Measurements from ENCODE around the gene RIC1.

RIC1 gene

GRCh38 chr9:5631026-5631425 lies 2.1 kb downstream of the RIC1 start:
- peak in 1 of 2 donors; percentile 8 for DNase-seq

DNA sequence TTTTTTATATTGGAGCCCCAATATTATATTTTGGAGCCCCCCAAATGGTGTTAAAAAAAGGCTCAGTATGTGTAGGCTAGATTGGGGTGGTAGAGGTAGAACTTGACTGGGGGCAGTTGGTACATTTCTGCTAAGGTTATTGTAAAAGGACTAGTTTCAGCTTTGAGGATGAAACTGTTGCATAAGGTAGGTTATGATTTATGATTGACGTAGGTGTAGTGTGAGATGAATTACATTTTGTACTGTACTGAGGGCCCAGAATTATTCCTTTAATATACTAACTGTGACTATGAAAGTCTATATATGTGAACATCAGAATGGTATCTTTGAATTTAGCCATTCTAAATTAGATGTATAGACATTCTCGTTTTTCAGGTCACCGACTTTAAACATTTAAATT lies 3.6 kb downstream of the RIC1 start:
- Histone ChIP-seq H3K4ac (ENCODE audit: low read depth, low read length) (no peak overlapping the region), H3K4me3 (ENCODE audit: low read depth, low read length) (no peak overlapping the region), H2AK5ac (ENCODE audit: low read length) (no peak overlapping the region), H3K79me2 (ENCODE audit: control insufficient read depth, insufficient read depth, low read length, poor library complexity) (peaks cover 20% of the 10 kb centered on the region), H2BK5ac (ENCODE audit: low read depth, low read length, poor library complexity) (no peak overlapping the region), H2BK120ac (ENCODE audit: insufficient read depth, low read length, poor library complexity) (no peak overlapping the region), H4K8ac (ENCODE audit: low read depth, low read length) (no peak overlapping the region), H3K9me3 (ENCODE audit: insufficient read depth, low read depth, low read length) (peaks cover 2% of the 10 kb centered on the region), H3K27ac (ENCODE audit: low read depth, low read length) (no peak overlapping the region), H3K18ac (ENCODE audit: low read length) (no peak overlapping the region), H2BK12ac (ENCODE audit: low read length) (no peak overlapping the region), H3K14ac (ENCODE audit: low read length) (no peak overlapping the region), H3K79me1 (ENCODE audit: low read length) (peaks cover 12% of the 10 kb centered on the region), H4K91ac (ENCODE audit: low read depth, low read length) (no peak overlapping the region), H3K36me3 (ENCODE audit: control insufficient read depth in 1 of 2, insufficient read depth in 2 of 2, low read length in 2 of 2) (peaks cover 0 to 3% of the 10 kb centered on the region in 2 experiments), H3K27me3 (ENCODE audit: insufficient read depth, low read length) (no peaks in the 10 kb centered on the region), H3K9ac (ENCODE audit: low read length) (no peak overlapping the region), H2AFZ (ENCODE audit: insufficient read depth, low read length, poor library complexity) (no peak overlapping the region), H3K4me1 (ENCODE audit: control insufficient read depth in 1 of 2, insufficient read depth in 2 of 2, low read length in 2 of 2) (peaks cover 0 to 2% of the 10 kb centered on the region in 2 experiments), H3K4me2 (ENCODE audit: low read length) (no peak overlapping the region), H3K23ac (ENCODE audit: low read length) (no peak overlapping the region), H4K12ac (ENCODE audit: low read depth, low read length) (no peak overlapping the region)
- DNase-seq: no peak
- WGBS (ENCODE audit: extremely low coverage, insufficient coverage, insufficient read length): 100% methylated on average over 1 of the region's 3 CpGs

More at GRCh38 chr9:5631026-5631425, 2.1 kb downstream of the RIC1 start:
- WGBS (ENCODE audit: extremely low coverage, insufficient coverage, insufficient read length): no CpG with 5 or more reads among the region's 1 CpG
- H3K4me2 ChIP-seq (ENCODE audit: low read length): peak overlapping the region; percentile 28
- H3K36me3 ChIP-seq (ENCODE audit: control insufficient read depth in 1 of 2, insufficient read depth in 2 of 2, low read length in 2 of 2): peaks cover 0 to 3% of the 10 kb centered on the region in 2 experiments
- H3K23ac ChIP-seq (ENCODE audit: low read length): no peak overlapping the region
- H3K27me3 ChIP-seq (ENCODE audit: insufficient read depth, low read length): no peaks in the 10 kb centered on the region
- H3K79me2 ChIP-seq (ENCODE audit: control insufficient read depth, insufficient read depth, low read length, poor library complexity): peaks cover 17% of the 10 kb centered on the region
- H3K18ac ChIP-seq (ENCODE audit: low read length): no peak overlapping the region
- no peak overlapping the region for H3K9ac ChIP-seq (ENCODE audit: low read length)
- no peak overlapping the region for H2AFZ ChIP-seq (ENCODE audit: insufficient read depth, low read length, poor library complexity)
- H4K8ac ChIP-seq (ENCODE audit: low read depth, low read length): no peak overlapping the region
- H2AK5ac ChIP-seq (ENCODE audit: low read length): no peak overlapping the region
- no peak overlapping the region for H3K4me3 ChIP-seq (ENCODE audit: low read depth, low read length)
- peaks cover 12% of the 10 kb centered on the region for H3K79me1 ChIP-seq (ENCODE audit: low read length)
- H2BK120ac ChIP-seq (ENCODE audit: insufficient read depth, low read length, poor library complexity): no peak overlapping the region
- H3K9me3 ChIP-seq (ENCODE audit: insufficient read depth, low read depth, low read length): peaks cover 2% of the 10 kb centered on the region
- H3K4ac ChIP-seq (ENCODE audit: low read depth, low read length): peak overlapping the region; percentile 40
- no peak overlapping the region for H2BK5ac ChIP-seq (ENCODE audit: low read depth, low read length, poor library complexity)
- H3K4me1 ChIP-seq (ENCODE audit: control insufficient read depth in 1 of 2, insufficient read depth in 2 of 2, low read length in 2 of 2): peaks cover 0 to 2% of the 10 kb centered on the region in 2 experiments
- no peak overlapping the region for H2BK12ac ChIP-seq (ENCODE audit: low read length)
- no peak overlapping the region for H4K91ac ChIP-seq (ENCODE audit: low read depth, low read length)
- H3K27ac ChIP-seq (ENCODE audit: low read depth, low read length): no peak overlapping the region
- H3K14ac ChIP-seq (ENCODE audit: low read length): no peak overlapping the region
- H4K12ac ChIP-seq (ENCODE audit: low read depth, low read length): no peak overlapping the region

GRCh38 chr9:5633243-5633642 lies 4.3 kb downstream of the RIC1 start:
- no peak overlapping the region for H3K4ac ChIP-seq (ENCODE audit: low read depth, low read length)
- H3K14ac ChIP-seq (ENCODE audit: low read length): no peak overlapping the region
- no peak overlapping the region for H2BK5ac ChIP-seq (ENCODE audit: low read depth, low read length, poor library complexity)
- no peak overlapping the region for H4K91ac ChIP-seq (ENCODE audit: low read depth, low read length)
- H3K27ac ChIP-seq (ENCODE audit: low read depth, low read length): no peak overlapping the region
- H3K36me3 ChIP-seq (ENCODE audit: control insufficient read depth in 1 of 2, insufficient read depth in 2 of 2, low read length in 2 of 2): peaks cover 0 to 3% of the 10 kb centered on the region in 2 experiments
- no peak overlapping the region for H3K23ac ChIP-seq (ENCODE audit: low read length)
- no peak overlapping the region for H4K12ac ChIP-seq (ENCODE audit: low read depth, low read length)
- peak; percentile 18 to 82 for DNase-seq
- H2AFZ ChIP-seq (ENCODE audit: insufficient read depth, low read length, poor library complexity): no peak overlapping the region
- H3K9ac ChIP-seq (ENCODE audit: low read length): no peak overlapping the region
- H2BK120ac ChIP-seq (ENCODE audit: insufficient read depth, low read length, poor library complexity): no peak overlapping the region
- H3K4me3 ChIP-seq (ENCODE audit: low read depth, low read length): no peak overlapping the region
- peaks cover 10% of the 10 kb centered on the region for H3K79me1 ChIP-seq (ENCODE audit: low read length)
- H2AK5ac ChIP-seq (ENCODE audit: low read length): no peak overlapping the region
- no peak overlapping the region for H3K4me2 ChIP-seq (ENCODE audit: low read length)
- no peak overlapping the region for H2BK12ac ChIP-seq (ENCODE audit: low read length)
- no CpG with 5 or more reads among the region's 2 CpGs for whole genome bisulfite sequencing (ENCODE audit: extremely low coverage, insufficient coverage, insufficient read length)
- no peak overlapping the region for H4K8ac ChIP-seq (ENCODE audit: low read depth, low read length)
- peaks cover 20% of the 10 kb centered on the region for H3K79me2 ChIP-seq (ENCODE audit: control insufficient read depth, insufficient read depth, low read length, poor library complexity)
- H3K18ac ChIP-seq (ENCODE audit: low read length): no peak overlapping the region
- peaks cover 2% of the 10 kb centered on the region for H3K9me3 ChIP-seq (ENCODE audit: insufficient read depth, low read depth, low read length)
- H3K27me3 ChIP-seq (ENCODE audit: insufficient read depth, low read length): no peaks in the 10 kb centered on the region
- H3K4me1 ChIP-seq (ENCODE audit: control insufficient read depth in 1 of 2, insufficient read depth in 2 of 2, low read length in 2 of 2): no peaks in the 10 kb centered on the region

GRCh38 chr9:5635390-5635789 lies 6.5 kb downstream of the RIC1 start:
- peaks cover 10% of the 10 kb centered on the region for H3K79me2 ChIP-seq (ENCODE audit: control insufficient read depth, insufficient read depth, low read length, poor library complexity)

More at GRCh38 chr9:5635390-5635789, 6.5 kb downstream of the RIC1 start:
- H2BK5ac ChIP-seq (ENCODE audit: low read depth, low read length, poor library complexity): no peak overlapping the region
- H3K27me3 ChIP-seq (ENCODE audit: insufficient read depth, low read length): no peaks in the 10 kb centered on the region
- H3K9ac ChIP-seq (ENCODE audit: low read length): no peak overlapping the region
- H3K14ac ChIP-seq (ENCODE audit: low read length): no peak overlapping the region
- no CpG with 5 or more reads among the region's 4 CpGs for WGBS (ENCODE audit: extremely low coverage, insufficient coverage, insufficient read length)
- no peak overlapping the region for H3K27ac ChIP-seq (ENCODE audit: low read depth, low read length)
- peaks cover 0 to 3% of the 10 kb centered on the region in 2 experiments for H3K36me3 ChIP-seq (ENCODE audit: control insufficient read depth in 1 of 2, insufficient read depth in 2 of 2, low read length in 2 of 2)
- H3K4me3 ChIP-seq (ENCODE audit: low read depth, low read length): no peak overlapping the region
- H2BK12ac ChIP-seq (ENCODE audit: low read length): no peak overlapping the region
- no peaks in the 10 kb centered on the region for H3K79me1 ChIP-seq (ENCODE audit: low read length)
- no peak overlapping the region for H4K8ac ChIP-seq (ENCODE audit: low read depth, low read length)
- DNase-seq: no peak
- no peak overlapping the region for H2BK120ac ChIP-seq (ENCODE audit: insufficient read depth, low read length, poor library complexity)
- H2AFZ ChIP-seq (ENCODE audit: insufficient read depth, low read length, poor library complexity): no peak overlapping the region
- H4K91ac ChIP-seq (ENCODE audit: low read depth, low read length): no peak overlapping the region
- H4K12ac ChIP-seq (ENCODE audit: low read depth, low read length): no peak overlapping the region
- H3K9me3 ChIP-seq (ENCODE audit: insufficient read depth, low read depth, low read length): peaks cover 2% of the 10 kb centered on the region
- no peak overlapping the region for H3K18ac ChIP-seq (ENCODE audit: low read length)
- no peak overlapping the region for H3K4me2 ChIP-seq (ENCODE audit: low read length)
- no peaks in the 10 kb centered on the region for H3K4me1 ChIP-seq (ENCODE audit: control insufficient read depth in 1 of 2, insufficient read depth in 2 of 2, low read length in 2 of 2)
- H3K4ac ChIP-seq (ENCODE audit: low read depth, low read length): peak overlapping the region; percentile 85
- no peak overlapping the region for H2AK5ac ChIP-seq (ENCODE audit: low read length)
- no peak overlapping the region for H3K23ac ChIP-seq (ENCODE audit: low read length)
